T-helper 1 cell (primary cell): ENCODE results near the gene DLX5.

Experiments used
- DNase-seq, 5 donors: peaks; one replicate each; pipeline ENCODE4 v3.0.0-alpha.2; 2012 to 2020

The DLX5 gene

GRCh38 chr7:97018126-97018601 is 6.5 kb downstream of the DLX5 start:
- no peak for DNase-seq

- no peak for DNase-seq
Observed at GRCh38 chr7:97017192-97018125, 7.2 kb downstream of the DLX5 start.

DNA sequence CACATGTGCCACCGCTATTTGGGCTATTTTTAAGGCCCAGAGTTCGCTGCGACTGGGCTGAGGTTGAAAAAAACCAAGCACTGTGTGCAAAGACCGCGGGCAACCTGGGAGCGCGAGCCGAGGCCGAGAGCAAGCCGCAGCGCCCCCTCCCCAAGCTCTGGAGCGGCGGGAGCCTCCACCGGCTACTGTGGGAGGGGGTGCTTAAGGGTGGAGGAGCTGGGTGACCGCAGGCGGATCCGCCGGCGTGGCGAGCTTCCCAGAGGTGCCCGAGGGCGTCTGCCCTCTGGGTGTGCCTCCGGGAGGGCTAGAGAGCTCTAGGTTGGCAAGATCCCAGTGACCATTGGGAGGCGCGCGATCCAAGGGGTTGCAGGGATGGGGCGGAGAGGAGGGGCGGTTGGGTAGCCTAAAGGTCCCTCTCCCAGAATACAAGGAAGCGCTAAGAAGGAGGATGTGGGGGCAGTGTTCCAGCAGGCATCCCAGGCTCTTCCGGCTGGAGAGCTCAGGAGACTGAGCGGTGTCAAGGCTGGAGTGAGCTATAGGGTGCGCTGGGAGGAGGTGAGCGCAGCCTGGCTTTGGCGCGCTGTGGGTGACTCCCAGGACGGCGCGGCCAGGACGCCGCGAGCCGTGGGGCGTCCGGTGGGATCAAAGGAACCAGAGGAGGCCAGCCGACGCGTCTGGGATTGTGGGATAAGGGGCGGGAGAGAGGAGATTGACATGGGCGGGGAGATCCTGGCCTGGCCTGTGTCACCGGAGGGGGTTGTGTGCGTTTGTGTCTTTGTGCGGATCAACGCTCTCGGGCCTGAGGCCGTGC is 8.0 kb downstream of the DLX5 start:
- DNase-seq: no peak

GRCh38 chr7:97015756-97016380 is 8.8 kb downstream of the DLX5 start:
- DNase-seq: no peak

DNA sequence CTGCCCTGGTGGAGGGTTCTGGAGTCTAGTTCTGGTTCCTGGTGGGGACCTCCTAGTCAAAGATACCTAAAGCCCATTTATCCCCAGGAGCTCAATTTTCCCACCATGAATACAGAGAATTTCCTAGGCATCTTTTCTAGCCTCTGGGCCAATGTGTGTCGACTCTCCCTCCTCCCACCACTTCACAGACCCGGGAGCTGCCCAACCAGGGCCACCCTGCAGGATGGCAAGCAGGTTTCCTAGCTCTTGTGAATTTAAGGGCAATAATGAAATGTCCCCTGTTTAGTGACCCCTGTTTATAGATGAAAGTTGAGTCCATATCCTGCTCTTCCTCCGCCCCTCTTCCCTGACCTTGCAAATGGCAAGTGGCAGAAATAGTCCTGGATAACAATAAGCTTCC is 9.4 kb downstream of the DLX5 start:
- DNase-seq: no peak

- no peak for DNase-seq
Observed at GRCh38 chr7:97014145-97014750, 10.4 kb downstream of the DLX5 start.

DNA sequence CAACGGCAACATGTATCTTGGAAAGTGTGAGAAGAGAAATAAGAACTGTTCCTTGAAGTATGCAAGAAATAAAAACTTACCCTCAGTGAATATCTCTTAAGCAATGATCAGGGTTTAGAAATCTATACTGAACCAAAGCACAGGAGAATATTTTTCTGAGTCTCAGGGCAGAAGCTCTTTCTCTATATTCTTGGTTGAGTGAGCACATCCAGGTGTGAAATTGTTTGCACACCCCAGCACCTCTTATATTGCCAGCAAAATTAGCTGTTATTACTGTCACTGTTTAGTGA is 10.8 kb downstream of the DLX5 start:
- DNase-seq: no peak

DNA sequence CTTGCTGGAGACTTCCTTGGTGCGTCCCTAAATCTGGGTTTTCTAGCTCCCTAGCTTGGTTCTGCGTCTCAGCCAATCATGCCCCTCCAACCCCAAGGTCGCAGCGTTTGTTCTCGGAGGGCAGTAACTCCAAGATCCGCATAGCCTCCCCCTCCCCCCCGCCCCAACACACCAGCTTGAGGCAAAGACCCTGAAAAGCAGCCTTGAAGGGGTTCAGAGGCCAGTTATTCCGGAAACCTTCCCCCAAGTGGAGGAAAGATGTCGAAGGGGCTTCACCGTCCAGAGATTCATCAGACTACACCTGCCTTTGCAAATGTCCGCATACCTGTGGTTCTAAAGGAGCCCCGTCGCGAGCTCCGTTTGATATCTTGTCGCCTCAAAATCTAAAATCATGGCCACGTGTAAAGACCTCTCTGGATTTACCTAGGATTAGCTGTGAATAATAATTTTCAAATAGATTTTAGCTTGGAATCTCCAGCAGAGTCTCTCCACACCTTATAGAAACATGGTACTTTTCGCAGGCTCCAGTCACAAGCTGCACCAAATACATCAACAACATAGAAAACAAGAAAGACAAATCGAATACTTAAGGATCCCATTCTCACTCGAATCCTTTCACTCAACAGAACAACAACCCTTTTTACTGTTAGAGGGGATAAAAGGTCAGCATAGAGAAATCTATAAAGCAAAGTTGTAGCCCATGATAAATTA is 11.3 kb downstream of the DLX5 start:
- no peak for DNase-seq

GRCh38 chr7:97012365-97013133 is 12.1 kb downstream of the DLX5 start:
- DNase-seq: no peak

GRCh38 chr7:97011536-97012364 is 12.9 kb downstream of the DLX5 start:
- DNase-seq: no peak

DNA sequence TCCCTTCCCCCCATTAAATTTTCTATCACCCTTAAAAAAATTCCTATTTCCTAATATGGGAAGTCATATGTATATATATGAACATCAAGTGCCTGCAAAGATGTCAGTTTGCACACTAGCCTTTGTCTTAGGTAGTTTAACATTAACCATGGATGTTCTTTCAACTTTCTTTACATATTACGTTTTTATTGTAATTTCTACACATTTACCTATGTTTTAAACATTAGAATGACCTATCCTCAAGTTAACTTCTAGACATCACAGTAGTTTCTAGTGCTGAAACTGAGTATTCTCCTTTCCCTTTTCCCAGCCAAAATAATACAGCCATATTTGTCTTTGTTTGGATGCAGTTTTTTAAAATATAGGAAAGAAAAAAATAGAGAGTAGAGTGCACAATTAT is 13.5 kb downstream of the DLX5 start:
- no peak for DNase-seq

DNA sequence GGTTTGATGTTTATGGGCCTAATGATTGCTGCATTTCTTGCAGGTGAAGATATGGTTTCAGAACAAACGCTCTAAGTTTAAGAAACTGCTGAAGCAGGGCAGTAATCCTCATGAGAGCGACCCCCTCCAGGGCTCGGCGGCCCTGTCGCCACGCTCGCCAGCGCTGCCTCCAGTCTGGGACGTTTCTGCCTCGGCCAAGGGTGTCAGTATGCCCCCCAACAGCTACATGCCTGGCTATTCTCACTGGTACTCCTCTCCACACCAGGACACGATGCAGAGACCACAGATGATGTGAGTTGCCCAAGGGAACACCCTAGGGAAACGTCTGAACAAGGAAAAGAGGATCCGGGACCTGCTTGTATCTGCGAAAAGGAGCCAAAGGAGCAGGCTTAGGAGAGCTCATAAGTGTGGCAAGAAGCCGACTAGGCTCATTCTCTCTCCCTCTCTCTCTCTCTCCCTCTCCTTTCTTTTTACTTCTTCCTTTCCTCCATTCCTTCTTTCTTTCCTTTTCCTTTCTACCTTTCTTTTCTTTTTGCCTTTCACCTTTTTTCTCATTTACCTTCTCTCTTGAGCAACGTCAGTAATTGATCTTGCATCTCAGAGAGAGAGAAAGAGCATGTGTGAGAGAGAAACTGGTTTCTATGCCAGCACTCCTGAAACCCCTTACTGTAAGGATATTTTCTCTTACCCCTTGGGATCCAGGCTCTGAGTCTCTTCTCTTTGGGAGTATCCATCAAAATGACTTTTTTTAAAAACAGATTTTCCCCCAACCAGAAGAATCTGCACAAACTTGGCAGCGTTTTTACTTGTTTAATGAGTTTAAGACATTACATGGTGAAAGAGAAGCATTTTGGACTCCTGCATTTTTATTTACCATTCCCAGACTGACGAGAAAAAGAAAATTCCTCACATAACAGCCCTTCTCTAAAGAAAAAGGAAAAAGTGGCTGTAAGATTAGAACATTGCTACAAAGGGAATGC is 14.6 kb downstream of the DLX5 start:
- DNase-seq: no peak

DNA sequence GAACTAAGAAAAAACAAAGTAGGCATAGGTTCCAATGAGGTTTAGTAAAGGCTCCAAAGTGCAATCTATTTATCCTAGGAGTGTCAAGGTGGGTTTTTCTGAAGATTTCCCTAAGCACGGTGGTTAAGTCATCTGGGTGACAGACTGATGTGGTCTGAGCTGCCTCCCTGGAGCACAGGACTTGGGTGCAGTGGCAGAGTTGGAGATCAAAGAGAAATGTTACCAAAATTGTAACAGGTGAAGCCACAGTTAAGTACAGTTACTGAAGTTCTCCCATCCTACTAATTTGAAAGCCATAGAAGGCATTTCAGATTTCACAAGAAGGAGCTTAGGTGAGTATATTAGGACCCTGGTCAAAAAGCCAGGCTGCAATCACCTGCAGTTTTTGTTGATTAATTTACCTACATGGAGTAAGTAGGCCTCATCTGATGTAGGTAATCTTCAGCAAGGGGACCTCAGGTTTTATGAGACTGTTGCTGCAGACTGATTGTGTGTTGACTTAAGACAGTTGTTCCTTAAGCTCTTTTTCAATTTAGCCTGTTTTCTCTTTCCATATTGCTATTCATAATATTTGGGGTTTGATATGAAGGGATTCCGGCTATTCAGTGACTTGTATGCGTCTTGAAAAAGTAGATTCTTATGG is 16.2 kb downstream of the DLX5 start:
- DNase-seq: no peak

- DNase-seq: no peak
Observed at GRCh38 chr7:97007583-97007861, 17.1 kb downstream of the DLX5 start.

GRCh38 chr7:97006816-97007582 is 17.6 kb downstream of the DLX5 start:
- no peak for DNase-seq

DNA sequence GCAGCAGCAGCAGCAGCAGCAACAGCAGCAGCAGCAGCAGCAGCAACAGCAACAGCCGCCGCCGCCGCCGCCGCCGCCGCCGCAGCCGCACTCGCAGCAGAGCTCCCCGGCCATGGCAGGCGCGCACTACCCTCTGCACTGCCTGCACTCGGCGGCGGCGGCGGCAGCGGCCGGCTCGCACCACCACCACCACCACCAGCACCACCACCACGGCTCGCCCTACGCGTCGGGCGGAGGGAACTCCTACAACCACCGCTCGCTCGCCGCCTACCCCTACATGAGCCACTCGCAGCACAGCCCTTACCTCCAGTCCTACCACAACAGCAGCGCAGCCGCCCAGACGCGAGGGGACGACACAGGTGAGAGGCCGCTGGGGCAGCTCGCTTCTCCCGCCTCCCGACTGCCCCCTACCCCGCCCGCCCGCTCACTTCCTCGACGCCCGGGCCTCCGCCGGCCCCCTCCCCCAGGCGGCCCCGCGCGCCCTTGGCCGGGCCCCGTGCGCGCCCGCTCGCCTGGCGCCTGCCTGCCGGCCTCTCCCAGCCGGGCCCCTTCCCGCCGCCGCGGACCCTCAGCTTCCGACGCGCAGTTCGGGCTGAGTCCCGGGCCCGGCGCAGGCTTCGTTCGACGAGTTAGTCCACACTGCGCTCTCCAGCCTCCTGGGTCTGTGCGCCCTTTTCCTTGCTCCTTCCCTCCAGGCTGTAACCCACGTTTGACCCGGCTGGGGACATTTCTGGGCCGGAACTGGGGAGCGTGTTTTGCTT is 18.4 kb downstream of the DLX5 start:
- DNase-seq: peak in 3 of 5 donors; percentile 12 to 42 (median 29)
